Activated naive CD4-positive, alpha-beta T cell treated with anti-CD3 and anti-CD28 coated beads, Interleukin-2, amount 50 U/mL, for 16 hours (primary cell): ENCODE data around the gene KLLN.
A peak's percentile ranks its signal among the peaks of the same experiment; 100 is the strongest.
"Not testable (repeated sequence)": the region's sequence is repeated elsewhere in the genome, so short reads cannot be mapped to it uniquely, and the experiment has no call there.

Experiments
- DNase-seq: peaks from one replicate; pipeline ENCODE4 v3.0.0-alpha.2; 2020

The KLLN gene

DNA sequence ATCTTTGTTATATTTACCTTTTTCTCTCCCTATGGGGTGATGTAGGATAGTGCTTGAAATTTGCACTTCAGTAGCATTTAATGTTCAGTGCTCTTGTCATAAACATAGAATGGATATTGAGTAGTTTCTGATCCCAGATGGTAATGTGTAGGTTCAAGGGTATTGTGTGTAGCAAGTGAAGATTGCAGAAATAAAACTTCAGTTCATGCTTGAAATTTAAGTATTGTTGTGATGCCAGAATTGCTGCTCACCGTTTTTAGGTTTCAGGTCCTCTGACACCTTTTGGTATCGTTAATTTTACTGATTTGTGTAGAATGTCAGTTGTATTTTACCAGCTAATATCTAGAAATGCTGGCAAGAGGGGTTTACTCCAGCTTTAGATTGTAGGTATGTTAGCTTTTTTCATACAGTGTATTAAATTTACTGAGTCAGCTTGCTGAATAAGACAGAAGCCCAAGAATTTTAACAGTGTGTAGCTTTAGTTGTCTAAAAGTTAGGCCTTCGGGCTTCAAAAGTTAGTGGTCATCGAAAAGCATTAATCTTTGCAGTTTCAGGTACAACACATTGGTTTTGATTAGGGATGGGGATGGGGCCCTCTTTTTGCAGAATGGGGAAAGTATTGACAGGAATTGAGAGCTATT lies 2.0 kb upstream of the KLLN start:
- no peak for DNase-seq

DNA sequence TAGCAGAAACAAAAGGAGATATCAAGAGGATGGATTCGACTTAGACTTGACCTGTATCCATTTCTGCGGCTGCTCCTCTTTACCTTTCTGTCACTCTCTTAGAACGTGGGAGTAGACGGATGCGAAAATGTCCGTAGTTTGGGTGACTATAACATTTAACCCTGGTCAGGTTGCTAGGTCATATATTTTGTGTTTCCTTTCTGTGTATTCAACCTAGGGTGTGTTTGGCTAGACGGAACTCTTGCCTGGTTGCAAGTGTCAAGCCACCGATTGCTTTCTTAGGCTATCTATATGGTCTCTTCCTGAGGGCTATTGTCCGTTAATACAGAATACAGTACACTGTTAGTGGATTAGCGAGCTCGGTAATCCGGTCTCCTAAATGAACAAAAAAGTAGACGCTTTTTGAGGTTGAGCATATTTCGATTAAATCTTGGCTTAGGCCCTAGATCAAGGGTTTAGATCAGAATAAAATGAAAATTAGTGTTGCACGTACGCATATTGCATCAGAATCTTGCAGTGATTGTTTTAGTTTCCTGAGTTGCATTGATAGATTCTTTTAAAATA lies 1.2 kb upstream of the KLLN start:
- DNase-seq = no peak

DNA sequence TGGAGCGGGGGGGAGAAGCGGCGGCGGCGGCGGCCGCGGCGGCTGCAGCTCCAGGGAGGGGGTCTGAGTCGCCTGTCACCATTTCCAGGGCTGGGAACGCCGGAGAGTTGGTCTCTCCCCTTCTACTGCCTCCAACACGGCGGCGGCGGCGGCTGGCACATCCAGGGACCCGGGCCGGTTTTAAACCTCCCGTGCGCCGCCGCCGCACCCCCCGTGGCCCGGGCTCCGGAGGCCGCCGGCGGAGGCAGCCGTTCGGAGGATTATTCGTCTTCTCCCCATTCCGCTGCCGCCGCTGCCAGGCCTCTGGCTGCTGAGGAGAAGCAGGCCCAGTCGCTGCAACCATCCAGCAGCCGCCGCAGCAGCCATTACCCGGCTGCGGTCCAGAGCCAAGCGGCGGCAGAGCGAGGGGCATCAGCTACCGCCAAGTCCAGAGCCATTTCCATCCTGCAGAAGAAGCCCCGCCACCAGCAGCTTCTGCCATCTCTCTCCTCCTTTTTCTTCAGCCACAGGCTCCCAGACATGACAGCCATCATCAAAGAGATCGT lies 690 bp upstream of the KLLN start:
- DNase-seq = peak; percentile 24

DNA sequence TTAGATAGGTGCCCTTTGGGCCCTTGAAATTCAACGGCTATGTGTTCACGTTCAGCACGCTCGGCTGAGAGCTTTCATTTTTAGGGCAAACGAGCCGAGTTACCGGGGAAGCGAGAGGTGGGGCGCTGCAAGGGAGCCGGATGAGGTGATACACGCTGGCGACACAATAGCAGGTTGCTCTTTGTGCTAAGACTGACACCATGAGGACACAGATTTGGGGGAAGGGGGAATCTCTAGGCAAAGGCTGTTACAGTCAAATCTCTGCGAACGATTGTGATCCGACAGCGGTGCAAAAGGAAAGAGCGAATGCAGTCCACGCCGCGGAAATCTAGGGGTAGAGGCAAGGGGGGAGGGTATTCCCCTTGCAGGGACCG lies 667 bp downstream of the KLLN start:
- peak; percentile 74 for DNase-seq

DNA sequence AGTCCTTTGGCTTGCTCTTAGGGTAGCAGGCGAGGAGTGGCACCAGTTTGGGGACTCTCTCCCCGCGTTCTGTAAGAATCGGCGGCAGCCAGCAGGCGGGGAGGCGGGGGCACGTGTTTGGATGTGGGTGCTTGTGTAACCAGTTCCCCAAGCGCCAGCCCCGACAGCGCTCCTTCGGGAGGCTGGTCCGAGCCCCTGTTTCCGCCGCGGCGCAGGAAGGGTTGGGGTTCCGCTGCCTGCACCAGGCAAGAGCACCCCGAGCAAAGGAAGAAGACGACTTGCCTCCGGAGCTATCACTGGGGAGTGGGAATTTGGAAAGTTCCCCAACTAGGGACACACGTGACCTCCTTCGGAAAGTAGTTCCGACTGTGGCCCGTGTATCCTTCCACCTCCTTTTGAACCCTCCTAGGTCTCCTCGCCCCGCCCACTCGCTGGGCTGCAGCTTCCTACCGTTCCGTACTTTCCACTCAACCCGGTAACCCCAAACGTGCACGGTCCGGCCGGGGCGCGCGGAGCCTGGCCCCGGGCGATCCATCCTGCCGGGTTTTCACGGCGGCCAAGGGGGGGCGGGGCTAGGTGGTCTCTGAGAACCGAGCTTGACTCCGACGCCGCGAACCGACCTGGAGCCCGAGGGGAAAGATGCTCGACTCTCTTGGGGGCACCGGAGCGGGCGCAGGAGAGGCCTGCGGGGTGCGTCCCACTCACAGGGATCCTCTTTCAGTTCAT lies 1.2 kb downstream of the KLLN start:
- peak; percentile 93 for DNase-seq

DNA sequence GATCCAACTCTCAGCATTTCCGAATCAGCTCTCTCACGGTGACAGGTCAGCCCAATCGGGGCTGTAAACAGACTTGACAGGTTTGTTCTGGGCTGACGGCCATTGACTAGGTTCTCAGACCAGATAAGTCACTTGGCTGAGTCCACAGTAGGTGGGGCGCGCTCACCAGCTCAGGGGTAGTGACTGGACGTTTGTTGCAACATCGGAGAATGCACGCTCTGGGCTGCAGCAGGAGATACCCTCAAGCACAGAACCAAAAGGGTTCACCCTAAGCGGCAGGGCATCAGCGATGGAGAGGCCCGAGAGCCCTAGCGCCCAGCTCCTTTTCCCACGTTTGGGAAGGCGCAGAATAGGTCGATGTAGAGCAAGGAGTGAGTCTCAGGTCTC lies 1.8 kb downstream of the KLLN start:
- DNase-seq = peak; percentile 24

DNA sequence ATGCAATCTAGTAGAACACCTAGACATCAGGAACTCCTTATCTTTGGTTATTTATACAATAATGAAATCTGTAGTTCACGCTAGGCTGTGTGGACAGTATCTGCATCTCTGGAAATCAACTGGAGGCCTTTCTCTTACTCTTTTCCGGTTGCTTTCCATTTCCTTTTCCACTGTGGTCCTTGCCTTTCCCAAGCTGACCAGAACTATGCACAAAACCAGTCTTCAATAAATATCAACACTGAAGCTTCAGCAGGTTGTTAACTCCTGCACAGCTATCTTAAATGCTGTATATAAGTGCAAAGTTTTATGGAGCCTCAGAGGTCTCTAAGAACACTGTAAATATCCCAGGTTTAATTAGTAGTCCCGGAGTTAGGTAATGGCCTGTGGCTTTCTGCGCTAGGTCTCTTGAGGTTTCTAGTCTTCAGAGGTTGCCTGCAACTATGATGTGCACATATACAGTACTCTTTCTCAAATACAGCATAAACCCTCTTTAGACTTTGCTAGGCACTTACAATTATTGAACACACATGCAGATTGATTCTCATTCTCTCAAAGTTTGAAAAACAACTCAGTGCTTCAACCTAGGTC lies 2.4 kb downstream of the KLLN start:
- no peak for DNase-seq

DNA sequence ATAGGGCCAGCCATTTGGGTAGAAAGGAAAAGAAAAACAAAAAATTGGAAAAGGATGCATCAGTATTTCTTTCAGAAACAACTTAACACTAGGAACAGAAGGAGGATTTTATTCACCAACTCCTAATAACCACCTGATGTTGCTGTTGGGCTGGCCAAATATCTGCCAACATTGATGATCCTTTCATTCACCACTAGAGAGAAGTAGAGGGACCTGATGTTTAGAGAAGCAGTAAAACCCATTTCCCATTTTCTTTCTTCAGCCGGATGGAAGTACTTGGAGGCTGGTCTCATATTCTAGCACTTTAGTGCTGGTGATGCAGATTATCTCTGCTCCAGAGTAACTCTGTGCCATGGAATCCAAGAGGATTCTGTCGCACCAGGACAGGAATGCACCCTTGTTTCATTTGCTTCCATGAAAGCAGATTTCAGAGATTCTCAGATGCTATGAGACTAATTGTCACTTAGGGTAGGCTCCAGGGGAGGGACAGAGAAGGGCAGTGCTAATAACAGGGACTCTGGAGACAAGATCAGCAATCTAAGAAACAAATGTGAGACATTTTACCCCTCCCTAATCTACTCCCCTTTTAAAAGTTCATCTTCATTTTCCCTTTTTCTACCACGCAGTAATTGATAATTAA lies 3.1 kb downstream of the KLLN start:
- no peak for DNase-seq

DNA sequence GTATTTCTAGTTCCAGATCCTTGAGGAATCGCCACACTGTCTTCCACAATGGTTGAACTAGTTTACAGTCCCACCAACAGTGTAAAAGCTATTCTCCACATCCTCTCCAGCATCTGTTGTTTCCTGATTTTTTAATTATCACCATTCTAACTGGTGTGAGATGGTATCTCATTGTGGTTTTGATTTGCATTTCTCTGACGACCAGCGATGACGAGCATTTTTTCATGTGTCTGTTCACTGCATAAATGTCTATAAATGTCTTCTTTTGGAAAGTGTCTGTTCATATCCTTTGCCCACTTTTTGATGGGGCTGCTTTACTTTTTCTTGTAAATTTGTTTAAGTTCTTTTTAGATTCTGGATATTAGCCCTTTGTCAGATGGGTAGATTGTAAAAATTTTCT lies 7.7 kb downstream of the KLLN start:
- not testable (repeated sequence) for DNase-seq

DNA sequence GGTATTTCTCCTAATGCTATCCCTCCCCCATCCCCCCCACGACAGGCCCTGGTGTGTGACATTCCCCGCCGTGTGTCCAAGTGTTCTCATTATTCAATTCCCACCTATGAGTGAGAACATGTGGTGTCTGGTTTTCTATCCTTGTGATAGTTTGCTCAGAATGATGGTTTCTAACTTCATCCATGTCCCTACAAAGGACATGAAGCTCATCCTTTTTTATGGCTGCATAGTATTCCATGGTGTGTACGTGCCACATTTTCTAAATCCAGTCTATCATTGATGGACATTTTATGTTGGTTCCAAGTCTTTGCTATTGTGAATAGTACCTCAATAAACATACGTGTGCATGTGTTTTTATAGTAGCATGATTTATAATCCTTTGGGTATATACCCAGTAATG lies 8.1 kb downstream of the KLLN start:
- DNase-seq = not testable (repeated sequence)

DNA sequence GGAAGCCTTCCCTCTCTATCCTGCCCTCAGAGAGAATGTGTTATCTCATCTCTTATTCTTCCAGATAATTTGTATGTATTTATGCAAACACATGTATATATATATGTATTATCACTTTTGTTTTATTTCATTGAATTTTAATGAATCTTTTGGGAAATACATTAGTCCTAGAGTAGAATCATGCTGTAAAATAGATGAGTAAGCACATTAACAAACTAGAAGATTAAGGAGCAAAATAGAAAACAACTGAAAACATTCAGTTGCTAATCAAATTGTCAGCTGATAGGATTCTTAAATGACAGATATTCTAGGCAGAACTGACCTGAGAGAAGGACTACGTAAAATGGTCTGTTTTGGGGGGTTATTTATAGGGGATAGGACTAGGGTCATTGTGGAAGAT lies 11.2 kb downstream of the KLLN start:
- DNase-seq = no peak

DNA sequence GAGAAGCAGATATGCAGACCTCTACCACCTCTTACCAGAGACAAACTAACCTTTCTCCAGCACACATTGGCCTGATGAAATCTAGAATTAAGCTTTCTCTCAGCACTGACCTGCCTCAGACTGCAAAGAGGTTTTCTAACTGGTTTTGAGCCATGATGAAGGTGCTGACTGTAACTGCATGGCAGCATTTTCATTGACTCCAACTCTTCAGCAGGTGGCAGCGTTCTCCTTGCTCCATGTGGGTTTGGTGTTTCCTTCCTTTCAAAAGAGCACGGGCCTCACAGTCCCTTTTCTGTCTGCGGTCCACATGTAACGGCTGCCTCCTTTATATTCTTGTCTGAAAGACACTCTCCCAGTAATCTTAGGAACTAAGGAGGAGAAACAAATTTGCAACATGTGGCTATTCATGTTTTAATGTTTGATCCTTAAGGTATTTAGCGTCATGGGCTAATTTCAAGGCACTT lies 12.6 kb downstream of the KLLN start:
- DNase-seq = peak; percentile 42

DNA sequence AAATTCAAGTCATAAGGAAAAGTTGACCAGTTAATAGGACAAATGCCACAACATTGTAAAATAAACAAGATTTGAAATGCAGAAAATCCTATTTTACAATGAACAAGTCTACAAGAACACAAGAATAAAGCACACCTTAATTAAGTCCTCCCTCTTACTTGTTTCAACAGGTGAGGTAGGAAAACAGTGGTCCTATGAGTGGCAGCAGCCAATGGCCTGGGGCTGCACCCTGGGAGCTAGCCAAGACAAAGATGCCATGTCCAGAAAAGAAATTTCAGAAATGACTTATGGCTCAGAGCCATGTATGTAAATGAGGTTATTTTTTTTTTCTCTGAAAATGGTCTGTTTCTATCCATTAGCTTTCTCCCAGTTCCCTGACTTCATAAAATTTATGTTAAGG lies 14.3 kb downstream of the KLLN start:
- no peak for DNase-seq

DNA sequence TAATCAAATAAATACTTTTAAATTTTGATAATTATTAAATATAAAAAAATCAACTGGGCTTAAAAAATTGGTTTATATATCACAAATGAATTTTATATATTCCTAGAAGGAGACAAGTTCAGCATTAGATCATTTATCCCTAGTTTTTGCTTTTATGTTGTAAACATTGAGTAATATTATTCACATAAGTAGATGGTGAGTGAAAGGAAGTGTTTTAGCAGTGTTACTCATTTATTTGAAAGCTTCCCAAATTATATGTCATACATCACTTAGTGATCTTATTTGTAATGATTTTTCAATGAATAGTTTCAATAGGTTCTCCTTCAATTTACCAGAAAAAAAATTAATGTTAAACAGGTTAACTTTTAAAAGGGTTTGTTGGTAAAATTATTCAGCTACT lies 15.8 kb downstream of the KLLN start:
- no peak for DNase-seq

DNA sequence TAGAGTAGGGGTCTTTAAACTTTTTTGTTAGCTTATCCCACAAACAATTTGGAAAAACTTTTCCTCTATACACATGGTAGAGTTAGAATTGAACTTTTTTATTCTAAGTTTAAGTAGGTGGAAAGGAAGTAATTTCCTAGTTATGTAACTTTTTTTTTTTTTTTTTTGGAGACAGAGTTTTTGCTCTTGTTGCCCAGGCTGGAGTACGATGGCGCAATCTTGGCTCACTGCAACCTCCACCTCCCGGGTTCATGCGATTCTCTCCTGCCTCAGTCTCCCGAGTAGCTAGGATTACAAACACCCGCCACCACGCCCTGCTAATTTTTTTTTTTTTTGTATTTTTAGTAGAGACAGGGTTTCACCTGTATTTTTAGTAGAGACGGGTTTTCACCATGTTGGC lies 16.6 kb downstream of the KLLN start:
- DNase-seq = not testable (repeated sequence)

DNA sequence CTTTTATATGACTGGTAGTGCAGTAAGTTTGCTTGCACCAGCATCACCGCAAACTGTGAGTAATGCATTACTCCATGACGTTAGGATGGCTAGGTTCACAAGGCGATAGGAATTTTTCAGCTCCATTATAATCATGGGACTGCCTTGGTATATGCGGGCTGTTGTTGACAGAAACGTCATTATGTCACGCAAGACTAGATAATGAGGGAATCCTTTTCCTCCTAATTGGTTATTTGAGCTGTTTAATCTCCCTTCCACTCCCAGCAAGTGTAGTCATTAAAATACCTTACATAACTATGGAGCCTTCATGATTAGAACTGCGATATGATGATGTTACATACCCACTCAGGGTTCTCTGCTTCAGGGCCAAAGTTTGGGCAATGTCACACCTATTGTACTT lies 17.3 kb downstream of the KLLN start:
- DNase-seq = no peak

DNA sequence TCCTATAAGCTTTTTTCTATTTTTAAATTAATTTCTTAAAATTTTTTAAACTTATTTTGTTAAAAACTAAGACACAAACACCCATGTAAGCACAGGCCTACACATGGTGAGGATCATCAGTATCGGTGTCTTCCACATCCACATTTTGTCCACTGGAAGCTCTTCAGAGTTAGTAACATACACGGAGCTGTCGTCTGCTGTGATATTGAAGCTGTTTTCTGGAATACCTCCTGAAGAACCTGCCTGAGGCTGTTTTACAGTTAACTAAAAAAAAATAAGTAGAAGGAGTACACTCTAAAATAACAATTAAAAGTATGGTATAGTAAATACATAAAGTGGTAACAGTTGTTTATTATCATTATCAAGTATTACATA lies 17.7 kb downstream of the KLLN start:
- no peak for DNase-seq

DNA sequence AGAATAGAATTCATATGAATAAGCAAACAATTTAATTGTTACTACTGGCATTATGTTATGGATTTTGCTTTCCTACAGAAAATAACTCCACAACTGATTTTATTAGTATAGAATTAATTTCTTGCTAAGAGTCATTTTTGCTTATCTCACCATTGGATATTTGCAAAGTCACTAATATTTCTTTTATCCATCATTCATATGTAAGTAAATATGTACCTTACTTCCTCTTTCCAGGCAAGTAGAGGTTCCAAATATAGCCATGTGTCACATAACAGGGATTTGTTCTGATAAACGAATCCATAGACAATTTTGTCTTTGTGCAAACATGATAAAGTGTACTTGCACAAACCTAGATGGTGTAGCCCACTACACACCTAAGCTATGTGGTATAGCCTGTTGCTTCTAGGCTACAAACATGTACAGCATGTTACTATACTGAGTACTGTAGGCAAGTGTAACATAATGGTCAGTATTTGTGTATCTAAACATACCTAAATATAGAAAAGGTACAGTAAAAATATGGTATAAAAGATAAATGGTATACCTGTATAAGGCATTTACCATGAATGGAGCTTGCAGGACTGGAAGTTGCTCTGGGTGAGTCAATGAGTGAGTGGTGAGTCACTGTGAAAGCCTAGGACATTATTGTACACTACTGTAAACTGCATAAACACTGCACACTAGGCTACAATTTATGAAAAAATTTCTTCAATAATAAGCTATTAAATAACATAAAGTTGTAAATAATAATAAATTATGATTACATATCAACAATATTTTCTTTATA lies 18.3 kb downstream of the KLLN start:
- DNase-seq = no peak

DNA sequence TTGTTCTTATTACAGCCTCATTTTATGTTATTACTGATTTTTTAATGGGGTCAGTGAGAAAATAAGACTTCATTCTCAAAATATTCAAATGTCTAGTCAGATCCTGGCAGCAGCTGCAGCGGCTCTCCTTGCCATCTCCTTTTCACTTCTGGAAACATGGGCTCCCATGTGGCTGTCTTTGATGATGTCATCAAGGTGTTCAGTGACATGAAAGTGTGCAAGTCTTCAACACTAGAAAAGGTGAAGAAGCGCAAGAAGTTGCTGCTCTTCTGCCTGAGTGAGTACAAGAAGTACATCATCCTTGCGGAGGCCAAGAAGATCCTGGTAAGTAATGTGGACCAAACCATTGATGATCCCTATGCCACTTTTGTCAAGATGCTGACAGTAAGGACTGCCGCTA lies 19.6 kb downstream of the KLLN start:
- DNase-seq = no peak

DNA sequence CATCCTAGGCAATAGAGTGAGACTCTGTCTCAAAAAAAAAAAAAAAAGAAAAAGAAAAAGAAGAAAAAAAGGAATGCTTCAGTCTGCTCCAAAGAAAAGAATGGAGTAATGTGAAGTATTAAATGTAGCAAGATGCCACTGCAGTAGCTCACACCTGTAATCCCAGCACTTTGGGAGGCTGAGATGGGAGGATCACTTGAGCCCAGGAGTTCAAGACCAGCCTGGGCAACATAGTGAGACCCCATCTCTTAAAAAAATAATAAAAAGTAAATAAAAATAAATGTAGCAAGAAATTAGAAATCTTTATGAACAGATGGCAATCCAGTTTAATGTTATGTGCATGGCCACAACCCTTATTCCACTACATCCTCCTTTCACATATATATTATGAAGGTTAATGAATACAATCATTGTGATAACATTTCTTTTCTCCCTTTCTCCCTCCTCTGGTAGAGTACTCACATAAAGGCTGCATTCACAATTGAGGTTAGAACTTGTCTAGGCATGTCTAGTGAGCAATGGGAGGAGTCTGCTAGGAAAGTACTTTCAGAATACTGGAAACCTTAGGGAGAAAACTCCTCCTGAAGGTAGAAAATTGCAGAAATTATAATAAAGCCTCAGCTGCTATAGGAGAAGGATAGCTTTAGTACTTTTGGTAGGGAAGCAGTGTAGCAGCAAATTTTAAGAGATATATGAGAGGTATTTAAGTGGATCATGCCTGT lies 20.4 kb downstream of the KLLN start:
- no peak for DNase-seq

DNA sequence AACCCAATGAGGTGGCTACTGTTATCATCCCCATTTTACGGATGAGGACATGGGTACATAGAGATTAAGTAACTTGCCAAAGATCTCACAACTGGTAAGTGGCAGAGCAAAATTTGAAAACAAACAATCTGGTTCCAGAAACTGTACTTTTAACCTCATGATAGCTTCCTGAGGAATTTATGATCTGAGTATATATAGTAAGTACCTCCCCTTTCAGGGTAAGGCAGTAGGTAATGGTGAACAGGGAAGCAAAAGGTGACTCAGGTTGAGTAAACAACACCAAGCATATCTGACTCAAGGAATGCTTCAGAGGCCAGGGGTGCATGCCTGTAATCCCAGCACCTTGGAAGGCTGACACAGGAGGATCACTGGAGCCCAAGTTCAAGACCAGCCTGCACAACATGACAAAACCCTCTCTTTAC lies 21.1 kb downstream of the KLLN start:
- DNase-seq = no peak

DNA sequence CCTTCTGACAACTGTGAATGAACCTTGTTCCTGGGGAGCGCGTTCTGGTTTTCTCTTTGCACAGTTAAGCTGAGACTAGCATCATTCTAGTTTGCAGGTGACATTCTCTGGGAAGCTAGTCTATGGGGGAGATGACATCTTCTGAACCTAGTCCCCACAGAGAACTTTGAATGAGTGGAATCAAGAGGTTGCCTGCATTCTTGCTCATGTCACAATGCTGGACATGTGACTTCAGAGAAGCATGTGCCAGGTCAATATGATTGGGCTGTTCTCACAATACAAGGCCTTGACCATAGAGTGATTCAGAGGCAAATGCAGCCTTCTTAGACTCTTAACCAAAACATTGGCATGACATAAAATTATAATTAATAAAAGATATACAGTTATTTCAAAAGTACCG lies 22.1 kb downstream of the KLLN start:
- no peak for DNase-seq
